Measurements from ENCODE around the gene PRELP. TPM values are rescaled to one million over a fixed set of nuclear protein-coding genes. Genes with fewer than 3 reads are reported as not detected.

The PRELP gene
- total RNA-seq, 1 experiment from 2014 or later: 0.07 TPM

- TF ChIP-seq, protein P1, sequence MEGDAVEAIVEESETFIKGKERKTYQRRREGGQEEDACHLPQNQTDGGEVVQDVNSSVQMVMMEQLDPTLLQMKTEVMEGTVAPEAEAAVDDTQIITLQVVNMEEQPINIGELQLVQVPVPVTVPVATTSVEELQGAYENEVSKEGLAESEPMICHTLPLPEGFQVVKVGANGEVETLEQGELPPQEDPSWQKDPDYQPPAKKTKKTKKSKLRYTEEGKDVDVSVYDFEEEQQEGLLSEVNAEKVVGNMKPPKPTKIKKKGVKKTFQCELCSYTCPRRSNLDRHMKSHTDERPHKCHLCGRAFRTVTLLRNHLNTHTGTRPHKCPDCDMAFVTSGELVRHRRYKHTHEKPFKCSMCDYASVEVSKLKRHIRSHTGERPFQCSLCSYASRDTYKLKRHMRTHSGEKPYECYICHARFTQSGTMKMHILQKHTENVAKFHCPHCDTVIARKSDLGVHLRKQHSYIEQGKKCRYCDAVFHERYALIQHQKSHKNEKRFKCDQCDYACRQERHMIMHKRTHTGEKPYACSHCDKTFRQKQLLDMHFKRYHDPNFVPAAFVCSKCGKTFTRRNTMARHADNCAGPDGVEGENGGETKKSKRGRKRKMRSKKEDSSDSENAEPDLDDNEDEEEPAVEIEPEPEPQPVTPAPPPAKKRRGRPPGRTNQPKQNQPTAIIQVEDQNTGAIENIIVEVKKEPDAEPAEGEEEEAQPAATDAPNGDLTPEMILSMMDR (conservative IDR thresholded peaks at IDR 0.05): no peak
- H3K36me3 Mint-ChIP-seq (ENCODE audit: insufficient read depth in 1 of 3, low read depth in 3 of 3): peaks cover 3 to 8% (median 3%) of the 10 kb centered on the region in 3 experiments; a peak in 6 of 7 replicates
- no peak overlapping the region for H3T11ph ChIP-seq (ENCODE audit: low read length)
- H2BK20ac ChIP-seq (ENCODE audit: low read depth, low read length, poor library complexity, severe bottlenecking): no peak overlapping the region
- peaks cover 6% of the 10 kb centered on the region for H3K9me3 ChIP-seq (ENCODE audit: control insufficient read depth, low read depth, low read length)
- no peak overlapping the region for H2AK5ac ChIP-seq (ENCODE audit: insufficient read length, low read length)
- H3K18ac ChIP-seq (ENCODE audit: insufficient read length, low read depth, low read length): peak overlapping the region; percentile 23
- H3K4me1 Mint-ChIP-seq: peaks cover 14 to 16% of the 10 kb centered on the region in 2 experiments
- H4K8ac ChIP-seq (replicated peaks; ENCODE audit: insufficient read length, low read depth, low read length): no peak overlapping the region
- H3K14ac ChIP-seq (ENCODE audit: insufficient read depth, low read length): no peak overlapping the region
- H3K4me1 ChIP-seq (ENCODE audit: insufficient read depth, low read length): peaks cover 6% of the 10 kb centered on the region; the same call in 1 of the 2 replicates
- H3K4me2 ChIP-seq (ENCODE audit: insufficient read depth, insufficient read length, low read length): no peak overlapping the region
- no peaks in the 10 kb centered on the region for H3K79me2 ChIP-seq (ENCODE audit: insufficient read depth, low read length)
- no peaks in the 10 kb centered on the region for H3K23me2 ChIP-seq (ENCODE audit: insufficient read length, low read depth, low read length, poor library complexity, severe bottlenecking)
- H4K20me1 ChIP-seq (ENCODE audit: control insufficient read depth, insufficient read depth, insufficient read length): no peaks in the 10 kb centered on the region
- no peak overlapping the region for H3K4me3 Mint-ChIP-seq
- WGBS (ENCODE audit: extremely low coverage, insufficient read length, low lambda C conversion rate): no CpG with 5 or more reads among the region's 7 CpGs
- H3K27ac Mint-ChIP-seq: no peak overlapping the region
- no peak overlapping the region for H2BK15ac ChIP-seq (ENCODE audit: low read depth, low read length)
- no peak overlapping the region for H2BK120ac ChIP-seq (ENCODE audit: low read depth, low read length, poor library complexity, severe bottlenecking)
- no peak overlapping the region for H3K27ac ChIP-seq (ENCODE audit: insufficient read length, low read depth, low read length)
- no peak overlapping the region for H3K4ac ChIP-seq (ENCODE audit: low read depth, low read length)
- no peak overlapping the region for H3K9ac ChIP-seq (ENCODE audit: extremely low read depth, insufficient read length, low read length)
- no peak overlapping the region for H2AFZ ChIP-seq (ENCODE audit: low read length)
- no peak for DNase-seq
- no peak overlapping the region for H2BK12ac ChIP-seq (ENCODE audit: insufficient read length, low read depth, low read length)
- H3K9me3 Mint-ChIP-seq: peaks cover 8 to 11% of the 10 kb centered on the region in 2 experiments; a peak in 4 of 5 replicates
- H3K56ac ChIP-seq (ENCODE audit: insufficient read length, low read depth, low read length): no peak overlapping the region
- no peaks in the 10 kb centered on the region for H3K79me1 ChIP-seq (ENCODE audit: insufficient read depth, low read depth, low read length, poor library complexity, severe bottlenecking)
- H4K5ac ChIP-seq (ENCODE audit: insufficient read length, low read depth, low read length): no peak overlapping the region
- no peak overlapping the region for H4K91ac ChIP-seq (ENCODE audit: insufficient read length, low read depth, low read length)
- H3K23ac ChIP-seq (ENCODE audit: insufficient read length, low read depth, low read length): no peak overlapping the region
- H3K27me3 Mint-ChIP-seq (ENCODE audit: low read depth): peaks cover 21% of the 10 kb centered on the region
- no peaks in the 10 kb centered on the region for H3K27me3 ChIP-seq (ENCODE audit: insufficient read depth, low read length)
- no peak overlapping the region for H2BK5ac ChIP-seq (ENCODE audit: insufficient read length, low read length)
Measured at GRCh38 chr1:203442821-203443220, 32.8 kb upstream of the PRELP start.

All from H9 (cell line).